K562 (cell line): ENCODE measurements around the gene TGFBR1. TPM values are rescaled to one million over a fixed set of nuclear protein-coding genes. Genes with fewer than 3 reads are reported as not detected.

Source experiments
- ATAC-seq: fragments of 200-7000 bp; cut with Tn5 transposase; 3 replicates; pipeline ENCODE4 v1.9.1; 2020; ENCODE audit warnings: moderate library complexity
- BruUV-seq: library from RNA; stranded (reverse); fragments of 400-500 nt; replicated peaks from 2 replicates; lab custom pipeline; 2021; lab: Mats Ljungman, UMichigan
- CTCF ChIA-PET: fragments of 300-600 bp; formaldehyde crosslinking; extraction: SDS; loops from one replicate; lab custom pipeline; 2021; ENCODE audit warnings: low intra/inter-chr PET ratio; lab: Yijun Ruan, JAX
- POLR2A ChIA-PET: fragments of 300-600, 350-650 bp; sonication (Branson Sonifier 250); formaldehyde crosslinking; extraction: SDS; loops from one replicate; lab custom pipeline; 2021; ENCODE audit warnings: antibody characterized with exemption, inconsistent platforms; lab: Yijun Ruan, JAX
- DNase-seq, 4 experiments: peaks; one replicate each; pipeline versions ENCODE4 v3.0.0 to v3.0.0-alpha.2; 2011 to 2018; ENCODE audit warnings: low spot score in 3 of 4, mixed read lengths in 3 of 4; ENCODE audit errors: extremely low read depth in 1 of 4
- FAIRE-seq: peaks from 2 replicates; lab custom pipeline; 2011; peaks lifted over from hg19 to GRCh38; lab: Jason Lieb, UNC
- H2AFZ ChIP-seq: 2 replicates; pipeline ENCODE4 v1.6.0; 2011; ENCODE audit warnings: low read depth, low read length, control low read depth, inconsistent platforms
- H3K27ac ChIP-seq: fragments of 200-600 bp; 3 replicates; pipeline ENCODE4 v1.8.0; 2011; ENCODE audit warnings: low read depth, mild to moderate bottlenecking, control low read depth, inconsistent platforms, low read length, moderate library complexity, mixed read lengths; ENCODE audit errors: extremely low read depth
- H3K27me3 ChIP-seq, 2 experiments: fragments of 300-600 bp in 1 of 2; 2 replicates in 1 of 2; 3 replicates in 1 of 2; pipeline versions ENCODE4 v1.6.0 to v1.8.0; 2011; ENCODE audit warnings: inconsistent platforms in 2 of 2, low read length in 2 of 2, mild to moderate bottlenecking in 1 of 2, mixed read lengths in 1 of 2, moderate library complexity in 1 of 2; ENCODE audit not compliant: control insufficient read depth in 2 of 2, insufficient read depth in 2 of 2
- H3K36me3 ChIP-seq: fragments of 300-600 bp; 3 replicates; pipeline ENCODE4 v1.8.0; 2011; ENCODE audit warnings: mild to moderate bottlenecking, low read length, inconsistent platforms; ENCODE audit not compliant: control insufficient read depth, insufficient read depth
- H3K4me1 ChIP-seq, 2 experiments: fragments of 200-600 bp in 1 of 2; replicated peaks in 1 of 2; 2 replicates in 1 of 2; 3 replicates in 1 of 2; pipeline versions ENCODE4 v1.5.1 to v1.8.0; 2011; ENCODE audit warnings: inconsistent platforms in 2 of 2, low read length in 2 of 2, mild to moderate bottlenecking in 1 of 2, mixed read lengths in 1 of 2, moderate library complexity in 1 of 2; ENCODE audit not compliant: control insufficient read depth in 2 of 2, insufficient read depth in 2 of 2
- H3K4me2 ChIP-seq: 2 replicates; pipeline ENCODE4 v1.6.1; 2011; ENCODE audit warnings: low read length, control low read depth, inconsistent platforms, mixed read lengths; ENCODE audit not compliant: insufficient read depth
- H3K4me3 ChIP-seq: fragments of 200-600 bp; sonication (generic), shearing (Covaris generic); 2 replicates; pipeline ENCODE4 v1.5.1; 2016; ENCODE audit warnings: control low read depth, inconsistent platforms
- H3K79me2 ChIP-seq: fragments of 200-600 bp; 3 replicates; pipeline ENCODE4 v1.8.0; 2011; ENCODE audit warnings: low read length, inconsistent platforms; ENCODE audit not compliant: control insufficient read depth, insufficient read depth
- H3K9ac ChIP-seq, 2 experiments: 2 replicates each; pipeline versions ENCODE4 v1.6.0 to v1.6.1; 2011; ENCODE audit warnings: low read depth in 2 of 2, low read length in 2 of 2, control low read depth in 1 of 2, inconsistent platforms in 1 of 2, mild to moderate bottlenecking in 1 of 2, mixed read lengths in 1 of 2; ENCODE audit not compliant: insufficient read depth in 1 of 2
- H3K9me1 ChIP-seq: one replicate; pipeline ENCODE4 v1.6.0; 2011; ENCODE audit warnings: inconsistent platforms, mild to moderate bottlenecking, low read length, moderate library complexity; ENCODE audit not compliant: control insufficient read depth, insufficient read depth
- H3K9me3 ChIP-seq: replicated peaks from 2 replicates; pipeline ENCODE4 v1.5.1; 2011; ENCODE audit warnings: low read depth, low read length, inconsistent platforms; ENCODE audit not compliant: control insufficient read depth, insufficient read depth
- H4K20me1 ChIP-seq: replicated peaks from 2 replicates; pipeline ENCODE4 v1.6.1; 2011; ENCODE audit warnings: low read length, inconsistent platforms, mixed read lengths; ENCODE audit not compliant: control insufficient read depth, insufficient read depth
- ADNP ChIP-seq: fragments of 200-800 bp; sonication (Bioruptor generic); IDR thresholded peaks from 2 replicates; pipeline ENCODE4 v1.6.1; 2016; ENCODE audit warnings: missing genetic modification characterization, missing compliant biosample characterization
- BCOR ChIP-seq: fragments of 450-650 bp; IDR thresholded peaks from 2 replicates; pipeline ENCODE4 v1.6.1; 2016
- NONO ChIP-seq, 2 experiments: fragments of 200-400 bp in 1 of 2; fragments of 450-650 bp in 1 of 2; formaldehyde crosslinking in 1 of 2; IDR thresholded peaks; 2 replicates each; pipeline ENCODE4 v1.6.1; 2017; ENCODE audit warnings: low read depth in 2 of 2, mild to moderate bottlenecking in 2 of 2, moderate library complexity in 2 of 2, low read length in 1 of 2
- RBM25 ChIP-seq: fragments of 200-400 bp; formaldehyde crosslinking; IDR thresholded peaks from 2 replicates; pipeline ENCODE4 v1.6.1; 2018; ENCODE audit warnings: low read length, low read depth, moderate library complexity; ENCODE audit not compliant: severe bottlenecking
- ZNF668 ChIP-seq: fragments of 250-450 bp; sonication (Bioruptor Pico); IDR thresholded peaks from 2 replicates; pipeline ENCODE4 v1.8.0; 2022; ENCODE audit warnings: mild to moderate bottlenecking, inconsistent platforms
- WGBS: fragments of 100-300 bp; shearing (Covaris generic); methylation state at CpG from one replicate; pipeline ENCODE4 v1.1.6; 2016; ENCODE audit warnings: low coverage, mixed read lengths; ENCODE audit not compliant: insufficient coverage; ENCODE audit errors: missing lambda C conversion rate; 5-methylcytosine and 5-hydroxymethylcytosine counted together
- in situ Hi-C: fragments of 300-500 bp; cut with MboI; formaldehyde crosslinking; loops from 4 replicates; pipeline ENCODE4 v1.15.0; 2018; ENCODE audit warnings: inconsistent platforms, mixed read lengths
- intact Hi-C: fragments of 100-400 bp; cut with micrococcal nuclease; formaldehyde crosslinking; loops from 2 replicates; pipeline ENCODE4 v1.14.2; 2022
- polyA plus RNA-seq, 8 experiments: library from polyadenylated mRNA; depleted of rRNA in 4 of 8; stranded (reverse) in 5 of 8; unstranded in 3 of 8; fragments of >200 nt; fragmentation: Nextera tagmentation in 2 of 8; fragmentation: Illumina TruSeq in 1 of 8; extraction: Ambion mirVana in 2 of 8; extraction: Trizol in 1 of 8; gene quantifications; 2 replicates each; pipeline versions ENCODE4 v1.2.1 to v1.2.3, GENCODE V29; 2011 to 2014; ENCODE audit warnings: inconsistent platforms in 1 of 8, missing spikeins in 1 of 8
- total RNA-seq, 7 experiments: library from RNA; depleted of rRNA in 6 of 7; stranded (reverse); fragments of >200 nt in 6 of 7; fragmentation: Illumina TruSeq in 2 of 7; extraction: Trizol in 2 of 7; gene quantifications; 2 replicates each; pipeline versions ENCODE4 v1.2.1 to v1.2.3, GENCODE V29; 2011 to 2021; ENCODE audit warnings: low replicate concordance in 1 of 7

TGFBR1 gene
- total and polyA plus RNA-seq, 9 of the 15 experiments (the other 6 are each of a cell fraction or from before 2014, with no cell fraction given) = 15.5 to 62.4 (median 42.7) TPM

DNA sequence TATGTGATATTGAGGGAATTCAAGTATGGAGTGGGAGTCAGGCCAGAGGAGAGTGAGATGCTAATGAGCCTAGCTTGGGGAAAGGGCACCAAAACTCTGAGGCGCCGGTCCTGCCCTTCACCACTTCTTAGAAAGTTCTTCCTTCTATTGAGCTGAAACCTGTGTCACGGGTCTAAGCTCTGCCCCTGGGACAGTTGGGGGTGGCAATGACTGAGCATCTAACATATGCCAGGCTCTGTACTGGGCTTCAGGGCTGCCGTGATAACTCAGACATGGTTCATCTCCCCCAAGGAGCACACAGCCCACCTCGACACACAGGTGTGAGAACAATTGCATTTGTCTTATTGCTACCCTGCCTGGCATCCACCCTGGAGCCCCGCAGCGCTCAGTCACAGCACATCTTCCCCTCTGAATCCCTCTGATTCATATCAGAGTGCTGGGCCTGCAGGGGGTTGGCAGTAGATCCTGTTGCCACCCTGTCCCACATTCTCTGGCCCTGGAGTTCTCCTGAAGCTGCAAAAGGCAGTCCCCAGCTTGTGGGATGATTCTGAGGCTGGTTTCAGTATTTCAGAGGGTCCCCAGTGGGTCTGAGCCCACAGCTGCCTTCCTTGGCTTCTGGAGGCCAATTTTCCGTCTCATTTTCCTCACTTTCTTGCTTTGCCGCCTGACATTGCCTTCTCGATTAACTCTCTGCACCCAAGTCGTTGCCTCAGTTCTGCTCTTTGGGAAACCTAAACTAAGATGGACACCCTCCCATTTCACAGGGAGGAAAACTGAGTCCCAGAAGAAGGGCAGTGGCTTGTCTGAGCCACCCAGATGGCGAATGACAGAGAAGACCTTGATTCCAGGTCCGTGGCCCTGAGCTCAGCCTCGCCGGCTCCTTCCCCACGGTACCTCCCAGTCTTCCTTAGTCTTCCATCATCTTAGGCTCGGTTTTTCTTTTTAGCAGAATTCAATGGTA, 74.3 kb downstream of the TGFBR1 start:
- Histone ChIP-seq H3K27me3 (peaks cover 0 to 21% of the 10 kb centered on the region in 2 experiments), H3K79me2 (no peaks in the 10 kb centered on the region), H3K9me1 (no peaks in the 10 kb centered on the region), H3K9ac (no peak overlapping the region), H3K4me3 (no peak overlapping the region), H3K9me3 (no peaks in the 10 kb centered on the region), H3K36me3 (no peaks in the 10 kb centered on the region), H3K4me1 (no peaks in the 10 kb centered on the region), H3K27ac (no peak overlapping the region), H2AFZ (no peak overlapping the region), H3K4me2 (no peak overlapping the region), H4K20me1 (no peaks in the 10 kb centered on the region)
- intact Hi-C loops = no loop called here
- BruUV-seq = no TSS peak
- in situ Hi-C loops = no loop called here
- DNase-seq = no peak
- no peak for ATAC-seq
- 23% methylated on average over 17 of the region's 17 CpGs for WGBS
- no peak for FAIRE-seq
- ChIA-PET POLR2A (interaction anchor here (0.5 to 0.8 kb wide), 3 partner anchors 15 to 993 kb away, joined by 3 to 4 read pairs (median 3); no protein-coding TSS in a partner anchor), CTCF (no interaction called here)
- TF ChIP-seq RBM25 = peak; percentile 90
- no peak for TF ChIP-seq NONO (IDR thresholded peaks at IDR 0.05; ENCODE audit: low read depth in 2 of 2, low read length in 1 of 2)
- TF ChIP-seq BCOR = peak; percentile 56
- TF ChIP-seq ZNF668 (CRISPR knock-in tag) = no peak
- 0 out of 2 replicates have a peak, but pooled peaks have one; percentile 42 for TF ChIP-seq ADNP (tag)
